H9 (cell line): ENCODE data around the gene RPS6KB2. TPM values are rescaled to one million over a fixed set of nuclear protein-coding genes. Genes with fewer than 3 reads are reported as not detected.

Experiments used
- DNase-seq: peaks from one replicate; pipeline ENCODE4 v3.0.0-alpha.2; 2017
- H2AFZ ChIP-seq: one replicate; pipeline ENCODE4 v1.6.1; 2013; ENCODE audit warnings: mild to moderate bottlenecking, low read length, control low read depth, moderate library complexity
- H2AK5ac ChIP-seq: 2 replicates; pipeline ENCODE4 v1.6.1; 2013; ENCODE audit warnings: low read length, control low read depth, mixed read lengths; ENCODE audit not compliant: insufficient read length
- H2BK120ac ChIP-seq: one replicate; pipeline ENCODE4 v1.6.1; 2013; ENCODE audit warnings: low read depth, mild to moderate bottlenecking, low read length, control low read depth, inconsistent platforms; ENCODE audit not compliant: poor library complexity, severe bottlenecking
- H2BK12ac ChIP-seq: 2 replicates; pipeline ENCODE4 v1.6.1; 2013; ENCODE audit warnings: low read length, control low read depth, mixed read lengths, low read depth; ENCODE audit not compliant: insufficient read length
- H2BK15ac ChIP-seq: 2 replicates; pipeline ENCODE4 v1.6.1; 2013; ENCODE audit warnings: low read depth, low read length, control low read depth
- H2BK20ac ChIP-seq: one replicate; pipeline ENCODE4 v1.6.1; 2013; ENCODE audit warnings: low read depth, mild to moderate bottlenecking, low read length, control low read depth, inconsistent platforms; ENCODE audit not compliant: poor library complexity, severe bottlenecking
- H2BK5ac ChIP-seq: 2 replicates; pipeline ENCODE4 v1.6.1; 2013; ENCODE audit warnings: low read length, control low read depth, mixed read lengths; ENCODE audit not compliant: insufficient read length
- H3K14ac ChIP-seq: 2 replicates; pipeline ENCODE4 v1.6.1; 2013; ENCODE audit warnings: low read length, control low read depth; ENCODE audit not compliant: insufficient read depth
- H3K18ac ChIP-seq: 2 replicates; pipeline ENCODE4 v1.6.1; 2013; ENCODE audit warnings: low read depth, mild to moderate bottlenecking, mixed read lengths, low read length, control low read depth; ENCODE audit not compliant: insufficient read length
- H3K23ac ChIP-seq: 2 replicates; pipeline ENCODE4 v1.6.1; 2013; ENCODE audit warnings: low read length, control low read depth, mixed read lengths, low read depth; ENCODE audit not compliant: insufficient read length
- H3K23me2 ChIP-seq: 2 replicates; pipeline ENCODE4 v1.6.1; 2013; ENCODE audit warnings: low read depth, mild to moderate bottlenecking, mixed read lengths, low read length, control low read depth; ENCODE audit not compliant: insufficient read length, poor library complexity, severe bottlenecking
- H3K27ac ChIP-seq: 2 replicates; pipeline ENCODE4 v1.5.1; 2013; ENCODE audit warnings: low read length, control low read depth, mixed read lengths, low read depth; ENCODE audit not compliant: insufficient read length
- H3K27me3 ChIP-seq: 2 replicates; pipeline ENCODE4 v1.6.1; 2013; ENCODE audit warnings: low read length, control low read depth, inconsistent platforms; ENCODE audit not compliant: insufficient read depth
- H3K4ac ChIP-seq: 2 replicates; pipeline ENCODE4 v1.6.1; 2013; ENCODE audit warnings: low read depth, mild to moderate bottlenecking, control low read depth, inconsistent platforms, low read length, moderate library complexity
- H3K4me1 ChIP-seq: 2 replicates; pipeline ENCODE4 v1.6.1; 2013; ENCODE audit warnings: low read length, control low read depth, inconsistent platforms; ENCODE audit not compliant: insufficient read depth
- H3K4me2 ChIP-seq: 2 replicates; pipeline ENCODE4 v1.6.1; 2013; ENCODE audit warnings: low read length, control low read depth, mixed read lengths; ENCODE audit not compliant: insufficient read length, insufficient read depth
- H3K56ac ChIP-seq: 2 replicates; pipeline ENCODE4 v1.6.1; 2013; ENCODE audit warnings: low read depth, mild to moderate bottlenecking, mixed read lengths, low read length, control low read depth; ENCODE audit not compliant: insufficient read length
- H3K79me1 ChIP-seq: 2 replicates; pipeline ENCODE4 v1.6.1; 2013; ENCODE audit warnings: low read depth, mild to moderate bottlenecking, moderate library complexity, low read length, control low read depth, inconsistent platforms; ENCODE audit not compliant: insufficient read depth, poor library complexity, severe bottlenecking
- H3K79me2 ChIP-seq: 2 replicates; pipeline ENCODE4 v1.6.1; 2013; ENCODE audit warnings: low read length, control low read depth, inconsistent platforms; ENCODE audit not compliant: insufficient read depth
- H3K9ac ChIP-seq: 2 replicates; pipeline ENCODE4 v1.6.1; 2013; ENCODE audit warnings: low read length, control low read depth, mixed read lengths; ENCODE audit not compliant: insufficient read length; ENCODE audit errors: extremely low read depth
- H3K9me3 ChIP-seq: one replicate; pipeline ENCODE4 v1.6.1; 2013; ENCODE audit warnings: low read depth, low read length, inconsistent platforms; ENCODE audit not compliant: control insufficient read depth
- H3T11ph ChIP-seq: one replicate; pipeline ENCODE4 v1.6.1; 2013; ENCODE audit warnings: mild to moderate bottlenecking, low read length, control low read depth, inconsistent platforms
- H4K20me1 ChIP-seq: one replicate; pipeline ENCODE4 v1.6.1; 2013; ENCODE audit not compliant: control insufficient read depth, insufficient read length, insufficient read depth
- H4K5ac ChIP-seq: 2 replicates; pipeline ENCODE4 v1.6.1; 2013; ENCODE audit warnings: low read depth, mild to moderate bottlenecking, mixed read lengths, low read length, control low read depth; ENCODE audit not compliant: insufficient read length
- H4K8ac ChIP-seq: replicated peaks from 2 replicates; pipeline ENCODE4 v1.6.1; 2013; ENCODE audit warnings: low read length, control low read depth, mixed read lengths, low read depth; ENCODE audit not compliant: insufficient read length
- H4K91ac ChIP-seq: 2 replicates; pipeline ENCODE4 v1.6.1; 2013; ENCODE audit warnings: low read depth, mild to moderate bottlenecking, moderate library complexity, mixed read lengths, low read length, control low read depth; ENCODE audit not compliant: insufficient read length
- H3K27ac Mint-ChIP-seq, 3 experiments: 2 replicates in 2 of 3; 3 replicates in 1 of 3; pipeline ENCODE4 v1.8.0; 2020 to 2021; ENCODE audit warnings: mixed read lengths in 3 of 3, mild to moderate bottlenecking in 1 of 3, moderate library complexity in 1 of 3
- H3K27me3 Mint-ChIP-seq: 2 replicates; pipeline ENCODE4 v1.8.0; 2021; ENCODE audit warnings: low read depth, mild to moderate bottlenecking, moderate library complexity, mixed read lengths
- H3K36me3 Mint-ChIP-seq, 3 experiments: 2 replicates in 2 of 3; 3 replicates in 1 of 3; pipeline ENCODE4 v1.8.0; 2020 to 2021; ENCODE audit warnings: low read depth in 3 of 3, mixed read lengths in 3 of 3; ENCODE audit not compliant: insufficient read depth in 1 of 3
- H3K4me1 Mint-ChIP-seq, 2 experiments: 2 replicates each; pipeline ENCODE4 v1.8.0; 2020; ENCODE audit warnings: mixed read lengths in 2 of 2
- H3K4me3 Mint-ChIP-seq, 2 experiments: 2 replicates in 1 of 2; 3 replicates in 1 of 2; pipeline ENCODE4 v1.8.0; 2020 to 2021; ENCODE audit warnings: mild to moderate bottlenecking in 2 of 2, mixed read lengths in 2 of 2, moderate library complexity in 1 of 2
- H3K9me3 Mint-ChIP-seq, 2 experiments: 2 replicates in 1 of 2; 3 replicates in 1 of 2; pipeline ENCODE4 v1.8.0; 2020; ENCODE audit warnings: mild to moderate bottlenecking in 2 of 2, mixed read lengths in 2 of 2, moderate library complexity in 1 of 2
- WGBS: extraction: QIAGEN DNeasy Blood & Tissue Kit; methylation state at CpG from one replicate; pipeline ENCODE4 v1.1.7; 2013; ENCODE audit warnings: missing lambda C conversion rate, low lambda C conversion rate, mixed read lengths; ENCODE audit not compliant: insufficient read length; ENCODE audit errors: extremely low coverage; 5-methylcytosine and 5-hydroxymethylcytosine counted together
- total RNA-seq: library from RNA; stranded (reverse); gene quantifications from 2 replicates; pipeline ENCODE4 v1.2.1, GENCODE V29; 2021
- TF ChIP-seq, protein P1 (sequence below): fragments of 200-600 bp; sonication (generic); conservative IDR thresholded peaks from 3 replicates; pipeline ENCODE4 v1.8.0; 2021; ENCODE audit warnings: antibody characterized with exemption, mild to moderate bottlenecking

The RPS6KB2 gene
- total RNA-seq, 1 experiment from 2014 or later, result 51.7 TPM

DNA sequence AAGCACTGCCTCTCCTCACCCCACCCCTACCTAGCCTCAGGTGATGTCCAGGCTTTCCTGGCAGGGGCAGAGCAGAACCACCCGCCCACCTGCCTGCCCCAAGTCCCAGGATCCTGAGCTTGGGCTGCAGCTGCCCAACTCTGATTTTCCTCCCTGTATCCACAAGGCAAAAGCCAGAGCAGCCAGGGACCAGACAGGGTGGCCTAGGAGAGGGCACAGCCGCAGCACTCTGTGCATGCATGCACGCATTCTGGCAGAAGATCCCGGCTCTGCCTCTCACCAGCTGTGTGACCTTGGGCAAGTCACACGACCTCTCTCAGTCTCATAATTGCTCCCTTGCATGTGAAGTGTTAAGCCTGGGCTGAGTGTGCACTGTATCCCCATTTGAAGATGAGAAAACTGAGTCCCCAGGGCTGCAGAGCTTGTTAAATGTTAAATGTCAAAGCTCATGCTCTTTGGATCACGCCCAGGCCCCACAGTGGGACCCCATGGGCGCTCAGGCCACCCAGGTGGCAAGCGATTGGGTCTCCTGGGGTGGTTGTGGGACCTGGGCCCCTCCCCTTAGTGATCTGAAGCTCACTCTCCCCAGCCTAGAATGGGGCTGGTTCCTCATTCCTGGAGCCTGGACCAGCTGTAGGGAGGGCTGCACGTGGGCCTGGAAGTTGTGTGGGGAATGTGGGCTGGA is 15.7 kb upstream of the RPS6KB2 start:
- H4K5ac ChIP-seq, result no peak overlapping the region
- no peaks in the 10 kb centered on the region for H3K79me2 ChIP-seq
- no peaks in the 10 kb centered on the region for H4K20me1 ChIP-seq
- H2BK120ac ChIP-seq, result no peak overlapping the region
- no peak overlapping the region for H3K27ac ChIP-seq
- H3K23ac ChIP-seq, result no peak overlapping the region
- H3K4me1 ChIP-seq, result no peaks in the 10 kb centered on the region
- no peaks in the 10 kb centered on the region for H3K23me2 ChIP-seq
- H3K4ac ChIP-seq, result no peak overlapping the region
- Mint-ChIP-seq H3K27me3 (peaks cover 46% of the 10 kb centered on the region), H3K36me3 (no peaks in the 10 kb centered on the region), H3K27ac (no peak overlapping the region), H3K4me1 (peaks cover 23 to 37% of the 10 kb centered on the region in 2 experiments), H3K4me3 (no peak overlapping the region), H3K9me3 (no peaks in the 10 kb centered on the region; a peak in 1 of 5 replicates)
- no peak overlapping the region for H4K91ac ChIP-seq
- H3K9ac ChIP-seq, result no peak overlapping the region
- no peak overlapping the region for H2BK15ac ChIP-seq
- H4K8ac ChIP-seq, result no peak overlapping the region
- no peaks in the 10 kb centered on the region for H3K79me1 ChIP-seq
- H2BK12ac ChIP-seq, result no peak overlapping the region
- no peak for DNase-seq
- H3K56ac ChIP-seq, result no peak overlapping the region
- no peak overlapping the region for H3K4me2 ChIP-seq
- no peak overlapping the region for H3K14ac ChIP-seq
- H2BK20ac ChIP-seq, result no peak overlapping the region
- no peak overlapping the region for H3K18ac ChIP-seq
- no peaks in the 10 kb centered on the region for H3K9me3 ChIP-seq
- H3K27me3 ChIP-seq, result no peaks in the 10 kb centered on the region
- no peak overlapping the region for H2AK5ac ChIP-seq
- TF ChIP-seq, protein P1, sequence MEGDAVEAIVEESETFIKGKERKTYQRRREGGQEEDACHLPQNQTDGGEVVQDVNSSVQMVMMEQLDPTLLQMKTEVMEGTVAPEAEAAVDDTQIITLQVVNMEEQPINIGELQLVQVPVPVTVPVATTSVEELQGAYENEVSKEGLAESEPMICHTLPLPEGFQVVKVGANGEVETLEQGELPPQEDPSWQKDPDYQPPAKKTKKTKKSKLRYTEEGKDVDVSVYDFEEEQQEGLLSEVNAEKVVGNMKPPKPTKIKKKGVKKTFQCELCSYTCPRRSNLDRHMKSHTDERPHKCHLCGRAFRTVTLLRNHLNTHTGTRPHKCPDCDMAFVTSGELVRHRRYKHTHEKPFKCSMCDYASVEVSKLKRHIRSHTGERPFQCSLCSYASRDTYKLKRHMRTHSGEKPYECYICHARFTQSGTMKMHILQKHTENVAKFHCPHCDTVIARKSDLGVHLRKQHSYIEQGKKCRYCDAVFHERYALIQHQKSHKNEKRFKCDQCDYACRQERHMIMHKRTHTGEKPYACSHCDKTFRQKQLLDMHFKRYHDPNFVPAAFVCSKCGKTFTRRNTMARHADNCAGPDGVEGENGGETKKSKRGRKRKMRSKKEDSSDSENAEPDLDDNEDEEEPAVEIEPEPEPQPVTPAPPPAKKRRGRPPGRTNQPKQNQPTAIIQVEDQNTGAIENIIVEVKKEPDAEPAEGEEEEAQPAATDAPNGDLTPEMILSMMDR, result no peak
- no peak overlapping the region for H3T11ph ChIP-seq
- H2AFZ ChIP-seq, result no peak overlapping the region
- WGBS, result no CpG with 5 or more reads among the region's 9 CpGs
- no peak overlapping the region for H2BK5ac ChIP-seq
